Esophagus muscularis mucosa (tissue), 4 donors: ENCODE results near the gene SNX19.

Experiments
- EP300 ChIP-seq: sonication (generic); formaldehyde crosslinking; IDR thresholded peaks from one replicate; pipeline ENCODE4 v1.6.1; 2017; ENCODE audit warnings: antibody characterized with exemption
- POLR2A ChIP-seq: fragments of 450-650 bp; IDR thresholded peaks from one replicate; pipeline ENCODE4 v1.6.1; 2017; ENCODE audit warnings: antibody characterized with exemption, moderate library complexity, mild to moderate bottlenecking, low read depth
- POLR2AphosphoS5 ChIP-seq, 2 donors: sonication (generic); formaldehyde crosslinking; IDR thresholded peaks; one replicate each; pipeline ENCODE4 v1.6.1; 2017; ENCODE audit warnings: antibody characterized with exemption in 2 of 2
- TF ChIP-seq, protein P1 (sequence below), 3 experiments: fragments of 200-600 bp in 2 of 3; fragments of 450-650 bp in 1 of 3; sonication (generic) in 2 of 3; IDR thresholded peaks; one replicate each; pipeline ENCODE4 v1.5.1; 2017 to 2019; ENCODE audit warnings: antibody characterized with exemption in 3 of 3, mild to moderate bottlenecking in 2 of 3, moderate library complexity in 1 of 3

GRCh38 chr11:130892861-130893260, 23.4 kb downstream of the SNX19 start:
- TF ChIP-seq, protein P1, sequence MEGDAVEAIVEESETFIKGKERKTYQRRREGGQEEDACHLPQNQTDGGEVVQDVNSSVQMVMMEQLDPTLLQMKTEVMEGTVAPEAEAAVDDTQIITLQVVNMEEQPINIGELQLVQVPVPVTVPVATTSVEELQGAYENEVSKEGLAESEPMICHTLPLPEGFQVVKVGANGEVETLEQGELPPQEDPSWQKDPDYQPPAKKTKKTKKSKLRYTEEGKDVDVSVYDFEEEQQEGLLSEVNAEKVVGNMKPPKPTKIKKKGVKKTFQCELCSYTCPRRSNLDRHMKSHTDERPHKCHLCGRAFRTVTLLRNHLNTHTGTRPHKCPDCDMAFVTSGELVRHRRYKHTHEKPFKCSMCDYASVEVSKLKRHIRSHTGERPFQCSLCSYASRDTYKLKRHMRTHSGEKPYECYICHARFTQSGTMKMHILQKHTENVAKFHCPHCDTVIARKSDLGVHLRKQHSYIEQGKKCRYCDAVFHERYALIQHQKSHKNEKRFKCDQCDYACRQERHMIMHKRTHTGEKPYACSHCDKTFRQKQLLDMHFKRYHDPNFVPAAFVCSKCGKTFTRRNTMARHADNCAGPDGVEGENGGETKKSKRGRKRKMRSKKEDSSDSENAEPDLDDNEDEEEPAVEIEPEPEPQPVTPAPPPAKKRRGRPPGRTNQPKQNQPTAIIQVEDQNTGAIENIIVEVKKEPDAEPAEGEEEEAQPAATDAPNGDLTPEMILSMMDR (IDR thresholded peaks at IDR 0.05) = no peak
- no peak for TF ChIP-seq POLR2A
- TF ChIP-seq POLR2AphosphoS5 (IDR thresholded peaks at IDR 0.05) = no peak
- TF ChIP-seq EP300 = no peak
